CD1c-positive myeloid dendritic cell (primary cell): ENCODE results near the gene ZBED4.

ENCODE experiments used
- DNase-seq: peaks from one replicate; pipeline ENCODE4 v3.0.0-alpha.2; 2016; ENCODE audit errors: extremely low spot score

Gene ZBED4

DNA sequence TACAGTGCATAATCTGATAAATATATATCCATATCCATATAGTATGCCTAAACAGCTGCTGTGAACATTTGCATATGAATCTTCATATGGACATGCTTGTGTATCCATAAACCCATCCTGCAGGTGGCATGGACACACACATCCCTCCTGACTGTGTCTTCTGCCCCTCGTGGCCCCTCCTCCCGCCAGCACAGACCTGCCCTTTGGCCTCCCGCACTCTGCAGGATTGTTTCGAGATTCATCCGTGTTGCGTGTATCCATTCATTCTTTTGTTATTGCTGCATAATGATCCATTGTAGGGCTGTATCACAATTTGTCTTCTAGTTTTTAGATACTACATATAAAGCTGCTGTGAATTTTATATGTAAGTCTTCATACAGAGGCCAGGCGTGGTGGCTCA, 24.0 kb downstream of the ZBED4 start:
- no peak for DNase-seq

DNA sequence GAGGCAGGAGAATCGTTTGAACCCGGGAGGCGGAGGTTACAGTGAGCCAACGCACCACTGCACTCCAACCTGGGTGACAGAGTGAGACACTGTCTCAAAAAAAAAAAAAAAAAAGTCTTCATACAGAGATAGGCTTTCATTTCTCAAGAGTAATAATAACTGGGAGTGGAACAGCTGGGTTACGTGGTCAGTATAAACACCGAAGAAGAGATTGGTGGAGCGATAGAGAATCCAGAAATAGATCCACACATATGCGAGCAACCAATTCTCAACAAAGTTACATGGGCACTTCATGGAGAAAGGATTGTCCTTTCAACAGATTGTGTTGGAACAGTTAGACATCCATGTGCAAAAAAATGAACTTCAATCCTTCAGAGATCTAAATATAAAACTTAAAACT, 24.6 kb downstream of the ZBED4 start:
- no peak for DNase-seq

DNA sequence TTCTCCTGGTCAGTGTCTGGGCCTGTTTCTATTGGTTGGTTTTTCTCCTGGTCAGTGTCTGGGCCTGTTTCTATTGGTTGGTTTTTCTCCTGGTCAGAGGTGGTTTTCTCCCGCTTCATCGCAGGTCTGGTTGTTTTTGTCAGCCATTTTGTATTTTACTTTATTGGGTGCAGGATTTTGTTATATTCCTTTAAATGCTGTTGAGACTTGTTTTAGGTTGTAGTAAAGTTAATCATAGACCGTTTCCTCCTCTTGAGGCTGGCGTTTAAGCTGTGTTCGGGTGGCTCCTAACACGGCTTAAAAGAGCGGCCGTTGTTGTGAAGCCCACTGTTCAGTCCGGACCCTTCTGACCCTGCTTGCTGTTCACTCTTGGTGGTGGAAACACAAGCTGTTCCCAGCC, 26.2 kb downstream of the ZBED4 start:
- DNase-seq = no peak

DNA sequence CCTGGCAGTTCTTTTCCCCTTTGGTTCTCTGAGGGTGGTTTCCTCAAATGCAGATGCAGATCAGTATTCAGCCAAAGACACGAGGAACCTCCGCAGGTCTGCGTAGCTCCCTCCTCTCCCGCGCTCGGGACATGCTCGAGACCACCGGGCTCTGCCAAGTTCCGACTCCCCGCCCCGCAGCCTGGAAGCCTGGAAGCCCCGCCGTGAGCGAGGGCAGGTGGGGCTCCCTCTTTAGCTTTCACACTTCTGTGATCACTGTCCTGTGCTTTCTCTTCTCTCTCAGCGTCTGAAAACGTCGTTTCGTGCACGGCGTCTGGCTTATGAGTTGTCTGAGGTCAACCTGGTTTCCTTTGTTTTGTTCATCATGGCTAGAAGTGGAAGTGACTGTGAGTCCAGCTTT, 26.6 kb downstream of the ZBED4 start:
- DNase-seq = no peak

DNA sequence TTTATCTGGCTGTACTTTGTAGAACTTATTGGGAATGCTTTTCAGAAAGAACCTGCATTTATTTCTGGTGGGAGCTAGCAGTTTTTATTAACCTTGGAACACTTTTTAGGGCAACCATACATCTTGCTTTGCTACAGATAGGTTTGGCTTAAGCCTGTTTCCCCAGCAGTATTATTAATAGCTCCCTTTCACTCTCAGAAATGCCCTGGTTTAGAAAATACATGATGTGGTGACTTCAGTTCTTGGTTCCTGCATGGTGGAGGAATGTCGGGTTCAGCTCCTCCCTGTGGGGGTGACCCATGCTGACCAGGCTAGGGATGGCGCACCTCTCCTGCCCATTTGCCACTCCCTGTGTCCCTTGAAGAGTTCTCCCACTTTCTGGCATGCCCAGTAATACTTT, 28.2 kb downstream of the ZBED4 start:
- no peak for DNase-seq

DNA sequence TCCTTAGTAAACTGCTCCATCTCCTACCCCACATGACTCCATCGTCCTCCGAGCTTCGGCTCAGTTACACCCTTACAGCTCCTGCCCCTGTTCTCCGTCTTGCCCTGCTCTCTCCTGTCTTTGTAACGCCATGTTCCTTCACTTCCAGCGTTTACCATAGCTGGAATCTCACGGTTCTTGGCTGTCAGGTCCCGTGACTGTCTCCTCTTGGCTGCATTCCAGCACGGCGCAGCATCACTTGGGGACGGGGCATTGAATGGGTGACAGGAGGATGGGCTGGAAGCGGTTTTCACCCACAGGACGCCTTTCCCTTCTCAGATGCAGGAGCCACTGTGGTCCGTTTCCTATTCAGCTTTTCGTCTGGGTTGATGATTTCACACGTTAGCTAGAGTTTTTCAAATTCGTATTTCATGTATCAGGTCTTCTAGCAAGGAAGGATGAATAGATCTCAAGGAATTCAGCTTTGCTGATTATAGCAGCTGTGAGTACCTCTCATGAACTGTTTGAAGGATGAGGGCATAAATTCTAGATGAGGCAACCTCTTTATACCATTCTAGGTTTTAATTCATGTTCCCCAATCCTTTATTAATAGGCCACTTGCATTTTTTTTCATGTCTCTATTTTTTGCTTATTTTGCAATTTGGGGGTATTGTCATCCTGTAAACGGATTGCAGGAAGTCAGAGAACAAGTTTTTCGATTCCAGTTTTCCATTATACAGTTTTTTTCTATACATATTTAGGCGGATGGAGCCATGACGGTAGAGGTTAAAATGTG, 29.1 kb downstream of the ZBED4 start:
- DNase-seq = no peak

DNA sequence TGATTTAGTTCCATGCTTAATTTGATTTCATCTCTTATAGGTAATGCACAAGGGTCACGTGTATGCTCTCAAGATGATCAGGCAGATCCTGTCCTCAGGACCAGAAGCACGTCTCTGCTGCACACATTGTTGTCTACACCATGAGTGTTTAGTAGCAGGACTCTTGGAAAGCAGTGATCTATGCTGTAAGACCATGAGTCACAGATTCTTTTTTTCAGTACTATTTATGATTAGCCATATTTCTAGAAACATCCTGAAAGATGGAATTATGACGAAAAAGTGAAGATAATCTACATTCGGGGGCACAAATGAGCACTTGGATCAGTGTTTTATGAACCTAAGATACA, 29.6 kb downstream of the ZBED4 start:
- DNase-seq = no peak

DNA sequence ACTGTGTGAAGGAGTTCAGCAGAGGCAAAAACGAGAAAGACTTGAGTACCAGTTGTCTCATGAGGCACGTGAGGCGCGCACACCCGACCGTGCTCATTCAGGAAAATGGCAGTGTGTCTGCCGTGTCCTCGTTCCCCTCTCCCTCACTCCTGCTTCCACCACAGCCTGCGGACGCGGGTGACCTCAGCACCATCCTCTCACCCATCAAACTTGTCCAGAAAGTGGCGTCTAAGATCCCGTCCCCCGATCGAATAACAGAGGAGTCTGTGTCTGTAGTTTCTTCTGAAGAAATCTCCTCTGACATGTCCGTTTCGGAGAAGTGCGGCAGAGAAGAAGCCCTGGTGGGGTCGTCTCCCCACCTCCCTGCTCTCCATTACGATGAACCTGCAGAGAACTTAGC, 30.4 kb downstream of the ZBED4 start:
- DNase-seq = no peak

DNA sequence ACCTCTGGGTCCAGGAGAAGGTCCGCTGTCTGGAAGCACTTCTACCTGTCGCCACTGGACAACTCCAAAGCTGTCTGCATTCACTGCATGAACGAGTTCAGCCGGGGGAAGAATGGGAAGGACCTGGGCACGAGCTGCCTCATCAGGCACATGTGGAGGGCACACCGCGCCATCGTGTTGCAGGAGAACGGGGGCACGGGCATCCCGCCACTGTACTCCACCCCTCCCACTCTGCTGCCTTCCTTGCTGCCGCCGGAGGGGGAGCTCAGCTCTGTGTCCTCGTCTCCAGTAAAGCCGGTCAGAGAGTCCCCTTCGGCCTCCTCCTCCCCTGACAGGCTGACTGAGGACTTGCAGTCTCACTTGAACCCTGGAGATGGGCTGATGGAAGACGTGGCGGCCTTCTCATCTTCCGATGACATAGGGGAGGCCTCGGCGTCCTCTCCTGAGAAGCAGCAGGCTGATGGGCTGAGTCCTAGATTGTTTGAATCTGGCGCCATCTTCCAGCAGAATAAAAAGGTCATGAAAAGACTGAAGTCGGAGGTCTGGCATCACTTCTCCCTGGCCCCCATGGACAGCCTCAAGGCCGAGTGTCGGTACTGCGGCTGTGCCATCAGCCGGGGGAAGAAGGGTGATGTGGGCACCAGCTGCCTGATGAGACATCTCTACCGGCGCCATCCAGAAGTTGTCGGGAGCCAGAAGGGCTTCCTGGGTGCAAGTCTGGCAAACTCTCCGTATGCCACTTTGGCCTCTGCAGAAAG, 31.0 kb downstream of the ZBED4 start:
- no peak for DNase-seq

DNA sequence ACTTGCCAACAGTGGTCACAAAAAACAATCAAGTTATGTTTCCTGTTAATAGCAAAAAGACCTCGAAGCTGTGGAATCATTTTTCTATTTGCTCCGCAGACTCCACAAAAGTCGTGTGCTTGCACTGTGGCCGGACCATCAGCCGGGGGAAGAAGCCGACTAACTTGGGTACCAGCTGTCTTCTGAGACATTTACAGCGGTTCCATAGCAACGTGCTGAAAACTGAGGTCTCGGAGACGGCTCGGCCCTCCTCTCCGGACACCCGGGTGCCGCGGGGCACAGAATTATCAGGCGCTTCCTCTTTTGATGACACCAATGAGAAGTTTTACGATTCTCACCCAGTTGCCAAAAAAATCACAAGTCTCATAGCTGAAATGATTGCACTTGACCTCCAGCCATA, 31.6 kb downstream of the ZBED4 start:
- no peak for DNase-seq

DNA sequence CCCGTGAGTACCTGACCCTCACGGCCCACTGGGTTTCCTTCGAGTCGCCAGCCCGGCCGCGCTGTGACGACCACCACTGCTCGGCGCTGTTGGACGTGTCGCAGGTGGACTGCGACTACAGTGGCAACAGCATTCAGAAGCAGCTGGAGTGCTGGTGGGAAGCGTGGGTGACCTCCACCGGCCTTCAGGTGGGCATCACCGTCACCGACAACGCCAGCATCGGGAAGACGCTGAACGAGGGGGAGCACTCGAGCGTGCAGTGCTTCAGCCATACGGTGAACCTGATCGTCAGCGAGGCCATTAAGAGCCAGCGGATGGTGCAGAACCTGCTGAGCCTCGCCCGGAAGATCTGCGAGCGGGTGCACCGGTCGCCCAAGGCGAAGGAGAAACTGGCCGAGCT, 32.2 kb downstream of the ZBED4 start:
- DNase-seq = no peak

DNA sequence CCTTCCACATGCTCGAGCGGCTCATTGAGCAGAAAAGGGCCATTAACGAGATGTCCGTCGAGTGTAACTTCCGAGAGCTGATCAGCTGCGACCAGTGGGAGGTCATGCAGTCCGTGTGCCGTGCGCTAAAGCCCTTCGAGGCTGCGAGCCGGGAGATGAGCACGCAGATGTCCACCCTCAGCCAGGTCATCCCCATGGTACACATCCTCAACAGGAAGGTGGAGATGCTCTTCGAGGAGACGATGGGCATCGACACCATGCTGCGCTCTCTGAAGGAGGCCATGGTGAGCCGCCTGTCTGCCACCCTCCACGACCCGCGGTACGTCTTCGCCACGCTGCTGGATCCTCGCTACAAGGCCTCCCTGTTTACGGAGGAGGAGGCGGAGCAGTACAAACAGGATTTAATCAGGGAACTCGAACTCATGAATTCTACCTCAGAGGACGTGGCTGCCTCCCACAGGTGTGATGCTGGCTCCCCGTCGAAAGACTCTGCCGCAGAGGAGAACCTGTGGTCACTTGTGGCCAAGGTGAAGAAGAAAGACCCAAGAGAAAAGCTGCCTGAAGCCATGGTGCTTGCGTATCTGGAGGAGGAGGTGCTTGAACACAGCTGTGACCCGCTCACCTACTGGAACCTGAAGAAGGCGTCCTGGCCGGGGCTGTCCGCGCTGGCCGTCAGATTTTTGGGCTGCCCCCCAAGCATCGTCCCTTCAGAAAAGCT, 32.9 kb downstream of the ZBED4 start:
- DNase-seq = no peak

DNA sequence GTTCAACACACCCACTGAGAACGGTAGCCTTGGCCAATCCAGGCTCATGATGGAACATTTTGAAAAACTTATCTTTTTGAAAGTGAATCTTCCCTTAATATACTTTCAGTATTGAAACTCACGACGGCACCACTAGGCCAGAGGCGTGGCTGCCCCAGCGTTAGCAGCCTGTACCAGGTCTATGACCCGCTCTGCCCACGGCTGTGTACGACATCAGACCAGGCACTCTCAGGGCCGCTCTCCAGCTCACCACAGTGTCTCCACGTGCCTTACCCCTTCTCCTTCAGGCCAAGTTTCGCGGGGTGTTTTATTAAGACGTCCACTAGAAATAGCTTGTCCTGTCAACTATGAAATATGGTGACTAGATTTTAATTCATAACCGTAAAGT, 33.4 kb downstream of the ZBED4 start:
- DNase-seq = no peak

DNA sequence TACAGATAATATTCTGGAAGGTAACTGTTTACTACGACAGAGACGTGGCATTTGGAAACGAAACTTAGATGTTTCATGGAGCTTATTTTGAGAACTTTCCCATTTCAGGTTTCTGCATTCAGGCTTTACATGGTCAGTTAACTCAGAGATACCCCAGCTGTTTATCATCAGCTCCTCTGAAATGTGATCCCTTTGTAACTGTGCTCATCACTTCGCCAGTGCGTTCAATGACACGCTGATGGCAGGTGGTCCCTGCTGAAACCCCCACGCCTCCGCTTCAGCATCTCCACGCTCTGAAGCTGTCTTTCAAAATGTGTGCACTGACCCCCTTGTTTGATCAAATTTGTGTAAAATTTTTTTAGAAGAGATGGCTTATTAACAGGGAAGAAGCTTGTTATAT, 34.1 kb downstream of the ZBED4 start:
- DNase-seq = no peak

DNA sequence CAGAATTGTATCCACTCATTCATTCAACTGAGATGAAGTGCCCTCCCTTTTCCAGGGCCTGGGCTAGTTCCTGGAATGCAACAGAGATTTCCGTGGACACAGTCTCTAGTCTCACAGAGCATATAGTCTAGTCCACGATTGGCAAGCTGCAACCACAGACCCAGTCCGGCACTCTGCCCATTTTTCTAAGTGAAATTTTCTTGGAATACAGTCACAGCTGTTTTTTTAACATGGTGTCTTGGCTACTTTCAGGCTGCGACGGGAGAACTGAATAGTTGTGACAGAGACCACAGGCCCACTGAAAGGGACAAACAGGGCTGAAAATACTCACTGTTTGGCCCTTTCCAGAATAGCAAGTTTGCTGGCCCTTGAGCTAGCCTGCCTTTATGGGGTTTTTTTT, 35.4 kb downstream of the ZBED4 start:
- no peak for DNase-seq

DNA sequence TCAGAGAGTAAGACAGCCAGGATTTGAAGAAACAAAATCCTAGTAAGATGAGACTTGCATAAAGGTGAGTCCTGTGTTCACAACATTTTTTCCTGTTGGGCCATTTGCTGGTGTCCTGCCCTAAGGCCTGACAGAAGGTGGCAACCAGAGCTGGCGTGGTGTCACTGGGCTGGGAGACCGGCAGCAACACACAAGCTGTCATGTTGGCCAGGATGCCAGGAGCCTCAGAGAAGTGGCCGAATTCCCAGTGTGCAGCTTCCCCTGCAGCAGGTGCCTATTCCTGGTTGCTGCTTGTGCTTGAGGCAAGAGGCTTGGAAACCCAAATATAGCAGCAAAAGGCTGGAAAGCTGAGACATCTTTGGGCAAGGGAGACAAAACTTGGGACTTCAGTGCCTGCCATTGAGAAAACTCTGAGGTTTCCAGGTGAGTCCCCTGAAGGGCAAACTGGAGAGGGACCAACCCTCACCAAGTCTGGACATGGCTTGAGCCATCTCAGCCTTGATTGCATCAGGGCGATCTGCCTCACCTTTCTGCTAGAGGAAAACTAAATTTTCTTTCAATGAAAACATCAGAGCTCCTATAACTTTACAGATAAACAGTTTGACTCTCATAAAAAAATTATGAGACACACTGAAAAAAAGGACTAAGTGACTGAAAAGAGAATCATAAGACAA, 38.7 kb downstream of the ZBED4 start:
- DNase-seq = no peak

DNA sequence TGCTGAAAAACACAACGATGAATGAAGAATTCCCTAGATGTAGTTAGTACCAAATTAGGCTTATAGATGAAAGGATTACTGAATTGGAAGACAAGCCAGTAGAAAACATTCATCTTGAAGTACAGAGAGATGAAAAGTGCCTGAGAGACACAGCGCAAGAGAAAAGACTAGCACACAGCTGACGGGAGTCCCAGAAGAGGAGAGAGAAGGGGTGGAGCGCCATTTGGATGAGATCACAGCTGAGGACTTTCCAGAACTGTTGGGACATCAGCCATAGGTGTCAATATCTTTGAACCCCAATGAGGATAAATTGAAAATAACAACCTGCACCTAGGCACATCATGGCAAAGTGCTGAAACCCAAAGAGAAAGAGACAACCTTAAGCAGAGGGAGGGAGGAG, 39.4 kb downstream of the ZBED4 start:
- DNase-seq = no peak

DNA sequence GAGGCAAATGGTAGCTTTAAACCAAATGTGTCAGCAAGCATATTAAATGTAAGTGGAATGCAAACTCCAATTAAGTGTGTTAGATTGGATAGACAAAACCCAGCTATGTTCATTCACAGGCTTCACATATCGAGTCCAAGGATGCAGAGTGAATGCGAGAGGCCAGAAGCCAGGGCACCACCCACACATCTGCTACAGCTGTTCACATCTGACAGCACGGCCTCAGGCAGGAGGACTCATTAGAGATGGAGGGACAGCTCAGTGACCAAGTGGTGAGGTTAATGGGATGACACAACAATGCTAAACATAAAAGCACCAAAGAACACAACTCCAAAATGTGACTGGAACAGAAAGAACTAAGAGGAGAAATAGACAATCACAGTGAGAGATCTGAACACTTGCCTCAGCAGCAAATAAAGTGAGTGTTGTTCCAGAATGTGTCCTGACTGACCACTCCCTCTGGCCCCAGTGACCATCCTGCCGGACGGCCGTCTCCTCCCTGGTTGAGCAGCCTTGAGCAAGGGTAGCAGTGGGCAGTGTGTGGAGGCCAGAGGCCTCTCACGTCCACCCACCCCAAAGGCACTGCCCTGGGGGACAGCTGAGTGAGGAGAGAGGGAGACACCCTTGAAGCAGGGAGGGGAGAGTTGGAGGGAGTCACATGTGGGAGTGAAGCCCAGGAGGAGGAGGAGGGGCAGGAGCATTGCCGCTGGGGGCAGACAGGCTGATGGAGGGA, 40.8 kb downstream of the ZBED4 start:
- no peak for DNase-seq

DNA sequence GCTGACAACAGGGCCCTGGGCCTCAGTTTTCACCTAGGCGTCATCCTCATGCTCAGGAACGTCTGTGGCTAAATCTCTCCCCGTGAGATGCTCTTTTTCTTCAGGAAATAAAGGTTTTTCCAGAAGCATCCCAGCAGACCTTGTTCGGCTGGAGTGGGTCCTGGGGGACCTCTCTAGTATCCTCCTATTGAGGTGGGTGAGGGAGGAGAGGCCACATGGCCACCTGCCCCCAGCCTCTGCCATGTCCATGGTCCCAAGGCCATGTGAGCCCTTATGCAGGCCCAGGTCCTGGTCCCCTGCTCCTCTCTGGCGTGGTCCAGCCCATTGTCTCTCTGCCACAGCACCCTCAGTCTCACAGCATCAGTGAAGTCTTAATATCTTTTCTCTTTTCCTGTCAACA, 42.6 kb downstream of the ZBED4 start:
- DNase-seq = no peak

DNA sequence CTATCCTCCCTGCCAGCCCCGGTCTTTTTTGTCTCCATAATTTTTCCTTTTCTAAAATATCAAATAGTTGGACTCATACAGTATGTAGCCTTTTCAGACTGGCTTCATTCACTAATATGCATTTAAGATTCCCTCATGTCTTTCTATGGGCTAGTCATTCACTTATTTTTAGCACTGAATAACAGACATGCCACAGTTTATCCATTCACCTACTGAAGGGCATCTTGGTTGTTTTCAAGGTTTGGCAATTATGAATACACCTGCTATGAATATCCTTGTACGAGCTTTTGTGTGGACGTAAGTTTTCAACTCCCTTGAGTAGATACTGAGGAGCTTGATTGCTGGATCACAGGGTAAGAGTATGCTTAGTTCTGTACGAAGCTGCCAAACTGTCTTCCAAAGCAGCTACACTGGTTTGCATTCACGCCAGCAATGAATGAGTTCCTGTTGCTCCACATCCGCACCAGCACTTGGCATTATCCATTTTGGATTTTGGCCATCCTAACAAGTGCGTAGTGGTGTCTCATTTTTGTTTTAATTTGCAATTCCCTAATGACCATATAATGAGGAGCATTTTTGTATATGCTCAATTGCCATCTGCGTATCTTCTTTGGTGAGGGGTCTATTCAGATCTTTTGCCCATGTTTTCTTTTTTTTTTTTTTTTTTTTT, 43.5 kb downstream of the ZBED4 start:
- DNase-seq = no peak

DNA sequence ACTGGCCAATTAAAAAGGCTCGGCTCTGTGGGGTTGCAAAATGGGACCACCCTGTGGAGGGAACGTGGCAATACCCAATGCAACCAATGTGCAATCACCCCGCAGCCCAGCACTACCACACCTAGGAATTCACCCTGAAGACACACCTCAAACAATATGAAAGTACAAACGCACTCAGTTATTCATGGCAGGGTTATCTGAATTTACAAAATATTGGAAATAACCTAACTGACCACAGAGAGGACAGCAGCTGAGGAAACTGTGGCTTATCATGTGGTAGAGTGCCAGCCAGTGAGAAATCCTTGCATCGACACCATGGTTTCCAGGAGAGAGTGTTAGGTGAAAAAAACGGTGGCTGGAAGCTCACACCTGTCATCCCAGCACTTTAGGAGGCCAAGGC, 45.9 kb downstream of the ZBED4 start:
- DNase-seq = no peak
